Gastroesophageal sphincter (tissue), 4 donors: ENCODE results near the gene SMARCC2. TPM values are rescaled to one million over a fixed set of nuclear protein-coding genes. Genes with fewer than 3 reads are reported as not detected.

Experiments used
- ATAC-seq: fragments of 150-250 bp; one replicate; pipeline ENCODE4 v1.9.1; 2016; ENCODE audit warnings: mild to moderate bottlenecking, moderate library complexity
- H3K27ac ChIP-seq, 4 donors: fragments of 200-600 bp; sonication (generic) in 3 of 4; 1 replicate in 3 of 4; 2 replicates in 1 of 4; pipeline ENCODE4 v1.5.1; 2016 to 2019
- H3K27me3 ChIP-seq: fragments of 200-600 bp; sonication (generic); one replicate; pipeline ENCODE4 v1.5.1; 2019
- H3K36me3 ChIP-seq, 2 donors: fragments of 200-600 bp; sonication (generic); one replicate each; pipeline ENCODE4 v1.5.1; 2019; ENCODE audit warnings: control low read depth in 1 of 2
- H3K4me1 ChIP-seq, 3 donors: fragments of 200-600 bp; sonication (generic); 1 replicate in 2 of 3; 2 replicates in 1 of 3; pipeline ENCODE4 v1.5.1; 2016 to 2019; ENCODE audit warnings: control low read depth in 2 of 3
- H3K4me3 ChIP-seq, 2 donors: fragments of 200-600 bp; sonication (generic); one replicate each; pipeline ENCODE4 v1.5.1; 2019; ENCODE audit warnings: mild to moderate bottlenecking in 1 of 2, moderate library complexity in 1 of 2
- H3K9me3 ChIP-seq, 3 donors: fragments of 200-600 bp; sonication (generic); one replicate each; pipeline ENCODE4 v1.5.1; 2017 to 2019; ENCODE audit warnings: control low read depth in 2 of 3
- EP300 ChIP-seq: sonication (generic); formaldehyde crosslinking; IDR thresholded peaks from one replicate; pipeline ENCODE4 v1.6.1; 2017; ENCODE audit warnings: antibody characterized with exemption, mild to moderate bottlenecking
- POLR2A ChIP-seq, 2 donors: fragments of 450-650 bp; IDR thresholded peaks; one replicate each; pipeline ENCODE4 v1.6.1; 2017; ENCODE audit warnings: antibody characterized with exemption in 2 of 2, mild to moderate bottlenecking in 2 of 2, moderate library complexity in 1 of 2
- POLR2AphosphoS5 ChIP-seq: sonication (generic); formaldehyde crosslinking; IDR thresholded peaks from one replicate; pipeline ENCODE4 v1.6.1; 2017; ENCODE audit warnings: antibody characterized with exemption
- WGBS, 2 donors: methylation state at CpG; one replicate each; pipeline ENCODE4 v1.1.5; 2018; ENCODE audit warnings: low coverage in 1 of 2; 5-methylcytosine and 5-hydroxymethylcytosine counted together
- total RNA-seq, 4 donors: library from RNA; depleted of rRNA; stranded (reverse); fragments of >200 nt; gene quantifications; one replicate each; pipeline ENCODE4 v1.1.0, GENCODE V29; 2016
- TF ChIP-seq, protein P1 (sequence below), 4 experiments: fragments of 200-600 bp in 2 of 4; fragments of 450-650 bp in 2 of 4; sonication (generic) in 1 of 4; IDR thresholded peaks; one replicate each; pipeline ENCODE4 v1.5.1; 2017 to 2019; ENCODE audit warnings: antibody characterized with exemption in 4 of 4, mild to moderate bottlenecking in 2 of 4, moderate library complexity in 2 of 4

SMARCC2 gene
- total RNA-seq, 4 donors from 2014 or later = 76.5 to 109 (median 85.1) TPM

DNA sequence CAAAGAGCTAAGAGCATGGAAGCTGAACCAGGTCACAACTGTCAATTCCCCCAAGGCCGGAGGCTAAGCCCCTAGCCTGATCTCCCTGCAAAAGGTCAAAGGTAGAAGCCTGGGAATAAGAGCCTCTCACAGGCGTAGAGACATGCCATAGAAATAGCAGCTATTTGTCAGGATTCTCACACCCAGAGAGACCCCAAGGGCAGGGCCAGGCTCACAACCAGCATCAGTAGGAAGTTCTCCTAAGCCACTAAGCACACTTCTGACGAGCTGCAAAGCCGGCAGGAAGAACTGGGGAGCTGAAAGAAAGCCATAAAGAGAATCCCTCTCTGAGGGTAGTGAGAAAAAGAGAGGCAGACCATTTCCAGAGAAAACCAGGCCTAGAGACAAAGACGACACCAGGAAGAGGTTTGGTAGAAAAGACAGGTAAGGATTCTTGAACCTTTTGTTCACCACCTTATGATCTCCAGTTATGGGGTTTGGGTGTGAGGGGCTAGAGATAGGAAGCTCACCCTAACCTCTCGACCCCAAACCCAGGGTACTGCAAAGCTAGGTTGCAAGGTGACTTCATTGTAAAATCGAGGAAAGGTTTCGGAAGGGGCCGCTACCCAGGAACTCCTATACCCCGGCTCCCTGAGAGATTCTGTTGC is 1.0 kb downstream of the SMARCC2 start:
- Histone ChIP-seq H3K4me1 (peaks cover 0 to 34% (median 18%) of the 10 kb centered on the region in 3 donors), H3K27ac (peak overlapping the region; percentile 64 to 97 (median 94)), H3K36me3 (peaks cover 0 to 38% of the 10 kb centered on the region in 2 donors), H3K9me3 (no peaks in the 10 kb centered on the region), H3K27me3 (no peaks in the 10 kb centered on the region), H3K4me3 (peak overlapping the region; percentile 71 to 94)
- ATAC-seq = no peak
- 11% methylated on average over 8 of the region's 10 CpGs; no CpG with 5 or more reads in 1 of the 2 donors for WGBS, 2 donors
- no peak for TF ChIP-seq EP300
- TF ChIP-seq, protein P1, sequence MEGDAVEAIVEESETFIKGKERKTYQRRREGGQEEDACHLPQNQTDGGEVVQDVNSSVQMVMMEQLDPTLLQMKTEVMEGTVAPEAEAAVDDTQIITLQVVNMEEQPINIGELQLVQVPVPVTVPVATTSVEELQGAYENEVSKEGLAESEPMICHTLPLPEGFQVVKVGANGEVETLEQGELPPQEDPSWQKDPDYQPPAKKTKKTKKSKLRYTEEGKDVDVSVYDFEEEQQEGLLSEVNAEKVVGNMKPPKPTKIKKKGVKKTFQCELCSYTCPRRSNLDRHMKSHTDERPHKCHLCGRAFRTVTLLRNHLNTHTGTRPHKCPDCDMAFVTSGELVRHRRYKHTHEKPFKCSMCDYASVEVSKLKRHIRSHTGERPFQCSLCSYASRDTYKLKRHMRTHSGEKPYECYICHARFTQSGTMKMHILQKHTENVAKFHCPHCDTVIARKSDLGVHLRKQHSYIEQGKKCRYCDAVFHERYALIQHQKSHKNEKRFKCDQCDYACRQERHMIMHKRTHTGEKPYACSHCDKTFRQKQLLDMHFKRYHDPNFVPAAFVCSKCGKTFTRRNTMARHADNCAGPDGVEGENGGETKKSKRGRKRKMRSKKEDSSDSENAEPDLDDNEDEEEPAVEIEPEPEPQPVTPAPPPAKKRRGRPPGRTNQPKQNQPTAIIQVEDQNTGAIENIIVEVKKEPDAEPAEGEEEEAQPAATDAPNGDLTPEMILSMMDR (IDR thresholded peaks at IDR 0.05) = no peak
- TF ChIP-seq POLR2A (IDR thresholded peaks at IDR 0.05) = no peak
- no peak for TF ChIP-seq POLR2AphosphoS5

DNA sequence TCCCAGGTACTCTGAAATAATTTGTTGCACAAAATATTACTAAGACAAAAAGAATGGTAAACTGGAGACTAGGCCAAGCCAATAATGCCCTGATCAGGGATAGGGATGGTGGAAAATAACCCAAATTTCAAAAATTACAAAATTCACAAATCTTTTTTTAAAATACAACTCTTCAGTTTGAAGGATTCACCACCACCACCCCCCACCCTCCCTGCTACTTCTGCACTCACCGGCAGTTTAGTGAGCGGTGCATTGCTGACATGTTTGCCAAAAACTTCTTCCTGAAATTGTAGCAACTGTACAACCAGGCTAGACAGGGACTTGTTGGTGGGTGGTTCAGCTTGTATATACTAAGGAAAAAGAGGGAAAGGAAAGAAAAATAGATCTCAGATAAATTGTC is 2.3 kb downstream of the SMARCC2 start:
- Histone ChIP-seq H3K4me1 (peaks cover 0 to 34% (median 18%) of the 10 kb centered on the region in 3 donors), H3K9me3 (no peaks in the 10 kb centered on the region), H3K36me3 (peaks cover 0 to 51% of the 10 kb centered on the region in 2 donors), H3K27ac (peak overlapping the region in 2 of 4 donors; percentile 26 to 38), H3K27me3 (no peaks in the 10 kb centered on the region), H3K4me3 (no peak overlapping the region)
- no peak for ATAC-seq
- 41% methylated on average over 2 of the region's 2 CpGs; no CpG with 5 or more reads in 1 of the 2 donors for WGBS, 2 donors
- TF ChIP-seq, protein P1 (IDR thresholded peaks at IDR 0.05) = no peak
- TF ChIP-seq EP300 (no peak), POLR2AphosphoS5 (no peak), POLR2A (IDR thresholded peaks at IDR 0.05) (no peak)

DNA sequence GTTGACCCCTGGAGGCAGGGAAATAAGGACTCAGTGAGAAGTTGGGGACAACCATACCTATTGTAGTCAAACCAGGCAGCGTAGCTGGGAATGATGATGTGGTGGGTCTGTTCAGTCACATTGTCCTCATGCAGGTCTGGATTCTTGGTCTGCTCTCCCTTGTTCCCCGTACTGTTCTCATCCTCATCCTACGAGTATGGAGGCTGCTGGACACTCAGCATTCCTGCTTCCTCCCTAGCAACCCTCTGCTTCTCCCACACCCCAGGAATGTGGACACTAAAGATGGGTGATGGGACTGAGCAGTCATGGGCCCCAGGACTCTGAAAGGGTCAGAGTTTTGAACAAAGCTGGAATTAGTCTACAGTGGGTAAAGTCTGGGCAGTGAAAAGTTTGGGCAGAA is 10.9 kb downstream of the SMARCC2 start:
- Histone ChIP-seq H3K9me3 (no peaks in the 10 kb centered on the region), H3K4me3 (no peak overlapping the region), H3K27ac (no peak overlapping the region), H3K36me3 (peaks cover 6 to 100% of the 10 kb centered on the region in 2 donors), H3K4me1 (no peaks in the 10 kb centered on the region), H3K27me3 (no peaks in the 10 kb centered on the region)
- ATAC-seq = no peak
- TF ChIP-seq, protein P1 (IDR thresholded peaks at IDR 0.05) = no peak
- TF ChIP-seq POLR2AphosphoS5 = no peak
- TF ChIP-seq EP300 = no peak
- WGBS, 2 donors = 89 to 100% methylated on average over 1 of the region's 3 CpGs

DNA sequence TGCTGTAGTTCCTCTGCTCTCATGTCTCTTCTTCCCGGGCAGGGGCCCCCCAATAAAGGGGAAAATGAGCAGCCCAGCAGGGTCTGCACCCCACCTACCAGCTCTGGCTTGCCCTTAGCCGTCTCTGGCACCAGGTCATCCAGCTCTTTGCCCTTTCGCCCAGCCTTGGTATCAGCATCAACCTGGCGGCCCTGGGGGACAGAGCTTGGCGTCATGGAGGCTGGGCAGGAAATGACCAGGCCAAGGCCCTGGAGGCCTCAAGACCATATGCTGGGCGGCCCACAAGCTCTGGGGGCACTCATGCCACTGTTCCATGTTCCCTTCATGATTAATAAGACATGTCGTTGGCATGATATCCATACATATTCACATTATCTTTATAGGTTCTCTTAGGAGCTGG is 16.4 kb downstream of the SMARCC2 start:
- no peak overlapping the region for H3K4me3 ChIP-seq

DNA sequence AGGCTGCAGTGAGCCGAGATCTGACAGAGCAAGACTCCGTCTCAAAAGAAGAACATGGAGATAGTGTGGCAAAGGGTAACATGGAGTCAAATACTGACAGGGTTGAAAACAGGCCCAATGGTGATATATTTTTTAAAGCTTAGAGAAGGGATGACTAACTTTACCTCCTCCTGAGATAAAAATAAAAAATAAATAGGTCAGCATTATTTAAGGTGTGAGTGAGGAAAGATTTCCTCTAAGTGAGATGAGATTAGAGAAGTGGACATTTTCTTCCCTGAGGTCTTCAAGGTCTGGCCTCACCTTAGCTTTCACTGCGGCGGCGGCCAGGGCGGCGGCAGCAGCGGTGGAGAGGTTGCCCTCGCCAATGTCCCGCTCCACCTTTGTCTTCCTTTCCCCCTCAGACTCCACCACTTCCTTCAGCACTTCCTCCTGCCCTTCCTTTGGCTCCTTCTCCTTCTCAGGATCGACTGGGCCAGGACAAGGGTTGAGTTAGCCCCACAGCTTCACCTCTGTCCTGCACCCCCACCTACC is 20.0 kb downstream of the SMARCC2 start:
- Histone ChIP-seq H3K36me3 (peaks cover 0 to 100% of the 10 kb centered on the region in 2 donors), H3K4me1 (peaks cover 0 to 10% (median 0%) of the 10 kb centered on the region in 3 donors), H3K4me3 (no peak overlapping the region), H3K27me3 (no peaks in the 10 kb centered on the region), H3K27ac (no peak overlapping the region), H3K9me3 (no peaks in the 10 kb centered on the region)
- ATAC-seq = no peak
- TF ChIP-seq EP300 = no peak
- no peak for TF ChIP-seq POLR2A (IDR thresholded peaks at IDR 0.05)
- TF ChIP-seq, protein P1 (IDR thresholded peaks at IDR 0.05) = no peak
- no peak for TF ChIP-seq POLR2AphosphoS5
- WGBS, 2 donors = 80 to 88% methylated on average over 4 to 11 of the region's 11 CpGs

More for the DNA sequence above, 16.4 kb downstream of the SMARCC2 start:
- Histone ChIP-seq H3K4me1 (no peaks in the 10 kb centered on the region), H3K36me3 (peaks cover 0 to 100% of the 10 kb centered on the region in 2 donors), H3K9me3 (no peaks in the 10 kb centered on the region), H3K27me3 (no peaks in the 10 kb centered on the region), H3K27ac (no peak overlapping the region)
- 88 to 90% methylated on average over 2 to 3 of the region's 7 CpGs for WGBS, 2 donors
- no peak for ATAC-seq
- no peak for TF ChIP-seq EP300
